Measurements from ENCODE around the gene NOSTRIN. TPM values are rescaled to one million over a fixed set of nuclear protein-coding genes. Genes with fewer than 3 reads are reported as not detected.

Gene NOSTRIN
- total RNA-seq, 1 donor from 2014 or later: 0.42 TPM

DNA sequence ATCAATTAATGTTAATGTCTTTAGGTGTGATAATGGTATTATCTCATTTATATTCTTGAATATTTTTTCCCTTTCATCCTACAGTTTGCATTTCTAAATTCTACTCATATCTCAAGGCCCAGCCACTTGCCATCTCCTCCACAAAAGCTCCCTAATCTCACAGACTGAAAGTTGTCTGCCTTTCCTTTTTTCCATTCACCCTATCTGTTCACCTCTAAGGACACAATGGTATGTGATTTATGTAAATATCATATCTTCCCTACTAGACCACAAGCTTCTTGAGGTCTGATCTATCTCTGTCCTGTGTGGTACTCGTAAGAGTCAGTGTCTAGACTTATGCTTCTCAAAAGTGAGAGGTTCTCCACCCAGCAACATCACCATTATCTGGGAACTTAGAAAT lies 91.7 kb downstream of the NOSTRIN start:
- no peaks in the 10 kb centered on the region for H3K36me3 ChIP-seq (ENCODE audit: control insufficient read depth, insufficient read depth, low read length)
- H3K4me3 ChIP-seq (ENCODE audit: low read depth, low read length): no peak overlapping the region
- no peak for DNase-seq (ENCODE audit: low read depth)
- H3K27me3 ChIP-seq (ENCODE audit: control insufficient read depth, insufficient read depth, low read length): no peaks in the 10 kb centered on the region
- no peak for TF ChIP-seq CTCF (IDR thresholded peaks at IDR 0.05; ENCODE audit: insufficient read depth, low read length, poor library complexity, severe bottlenecking)

DNA sequence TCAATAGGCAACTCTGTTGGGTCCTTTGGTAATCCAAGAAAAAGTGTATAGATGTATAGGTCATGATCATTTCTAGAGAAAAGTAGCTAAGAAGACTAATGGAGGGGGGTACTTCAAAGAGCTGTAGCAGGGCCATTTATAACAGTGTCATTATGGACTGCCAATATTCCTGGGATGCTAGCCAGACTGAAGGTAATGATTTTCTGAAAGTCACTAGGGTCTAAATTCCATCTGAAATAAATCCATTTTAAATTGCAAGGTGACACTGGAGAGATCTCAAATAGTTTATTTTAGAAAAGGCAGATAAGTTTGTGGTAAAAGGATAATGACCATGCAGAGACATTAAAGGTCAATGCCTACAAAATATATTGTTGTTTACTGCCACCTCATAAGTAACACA lies 92.3 kb downstream of the NOSTRIN start:
- DNase-seq (ENCODE audit: low read depth): no peak
- TF ChIP-seq CTCF (IDR thresholded peaks at IDR 0.05; ENCODE audit: insufficient read depth, low read length, poor library complexity, severe bottlenecking): no peak
- H3K36me3 ChIP-seq (ENCODE audit: control insufficient read depth, insufficient read depth, low read length): no peaks in the 10 kb centered on the region
- H3K27me3 ChIP-seq (ENCODE audit: control insufficient read depth, insufficient read depth, low read length): no peaks in the 10 kb centered on the region
- H3K4me3 ChIP-seq (ENCODE audit: low read depth, low read length): no peak overlapping the region

DNA sequence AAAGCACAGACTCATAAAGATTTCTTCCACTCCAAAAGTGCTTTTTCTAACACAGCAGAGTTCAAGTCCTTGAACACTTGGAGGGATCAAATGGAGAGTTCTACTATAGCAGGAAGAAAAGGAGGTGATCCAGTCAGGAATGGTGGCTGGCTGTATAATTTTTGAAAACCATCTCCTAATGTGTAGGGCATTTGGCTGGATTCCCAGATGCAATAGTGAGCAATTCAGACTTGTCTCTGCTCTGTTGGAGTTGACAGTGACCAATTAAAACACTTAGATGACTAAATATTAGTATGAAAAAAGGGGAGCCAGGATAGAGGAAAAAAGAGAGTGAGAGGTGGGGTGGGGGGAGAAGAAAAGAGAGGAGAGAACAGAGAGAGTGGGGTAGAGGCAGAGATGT lies 93.3 kb downstream of the NOSTRIN start:
- Histone ChIP-seq H3K36me3 (ENCODE audit: control insufficient read depth, insufficient read depth, low read length) (no peaks in the 10 kb centered on the region), H3K27me3 (ENCODE audit: control insufficient read depth, insufficient read depth, low read length) (no peaks in the 10 kb centered on the region), H3K4me3 (ENCODE audit: low read depth, low read length) (no peak overlapping the region)
- DNase-seq (ENCODE audit: low read depth): no peak
- TF ChIP-seq CTCF (IDR thresholded peaks at IDR 0.05; ENCODE audit: insufficient read depth, low read length, poor library complexity, severe bottlenecking): no peak

GRCh38 chr2:168896783-168897182 lies 94.3 kb downstream of the NOSTRIN start:
- Histone ChIP-seq H3K36me3 (ENCODE audit: control insufficient read depth, insufficient read depth, low read length) (no peaks in the 10 kb centered on the region), H3K27me3 (ENCODE audit: control insufficient read depth, insufficient read depth, low read length) (no peaks in the 10 kb centered on the region), H3K4me3 (ENCODE audit: low read depth, low read length) (no peak overlapping the region)
- no peak for DNase-seq (ENCODE audit: low read depth)
- TF ChIP-seq CTCF (IDR thresholded peaks at IDR 0.05; ENCODE audit: insufficient read depth, low read length, poor library complexity, severe bottlenecking): no peak

DNA sequence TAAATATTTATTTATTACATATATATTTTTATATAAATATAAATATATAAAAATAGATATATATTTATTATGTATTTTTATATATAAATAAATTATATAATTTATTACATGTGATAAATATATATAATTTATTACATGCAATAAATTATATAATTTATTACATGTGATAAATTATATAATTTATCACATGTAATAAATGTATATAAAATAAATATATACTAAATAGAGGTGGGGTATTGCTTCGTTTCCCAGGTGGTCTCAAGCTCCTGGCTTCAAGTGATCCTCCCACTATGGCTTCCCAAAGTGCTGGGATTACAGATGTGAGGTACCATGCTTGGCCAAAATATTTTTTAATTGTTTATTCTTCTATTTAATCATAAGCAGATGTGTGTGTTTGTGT lies 95.0 kb downstream of the NOSTRIN start:
- H3K36me3 ChIP-seq (ENCODE audit: control insufficient read depth, insufficient read depth, low read length): no peaks in the 10 kb centered on the region
- TF ChIP-seq CTCF (IDR thresholded peaks at IDR 0.05; ENCODE audit: insufficient read depth, low read length, poor library complexity, severe bottlenecking): no peak
- H3K27me3 ChIP-seq (ENCODE audit: control insufficient read depth, insufficient read depth, low read length): no peaks in the 10 kb centered on the region
- no peak overlapping the region for H3K4me3 ChIP-seq (ENCODE audit: low read depth, low read length)
- DNase-seq (ENCODE audit: low read depth): no peak

GRCh38 chr2:168901003-168901402 lies 98.6 kb downstream of the NOSTRIN start, which contains the start of gene G6PC2:
G6PC2 (plus strand) TSS chr2:168901291; CDS start chr2:168901332, 41 bp downstream.
- no peak for DNase-seq (ENCODE audit: low read depth)
- Histone ChIP-seq H3K36me3 (ENCODE audit: control insufficient read depth, insufficient read depth, low read length) (no peaks in the 10 kb centered on the region), H3K27me3 (ENCODE audit: control insufficient read depth, insufficient read depth, low read length) (no peaks in the 10 kb centered on the region), H3K4me3 (ENCODE audit: low read depth, low read length) (no peak within 1 kb of the TSS)
- TF ChIP-seq CTCF (IDR thresholded peaks at IDR 0.05; ENCODE audit: insufficient read depth, low read length, poor library complexity, severe bottlenecking): no peak

Measured in kidney epithelial cell (primary cell).